ENCODE data around the gene TPST1. TPM values are rescaled to one million over a fixed set of nuclear protein-coding genes. Genes with fewer than 3 reads are reported as not detected.
A peak's percentile ranks its signal among the peaks of the same experiment; 100 is the strongest.

The TPST1 gene
- total RNA-seq, 1 donor from 2014 or later = 36.5 TPM

- peaks cover 3% of the 10 kb centered on the region for H4K20me1 ChIP-seq (ENCODE audit: insufficient read depth, low read length)
- H3K4me2 ChIP-seq (ENCODE audit: low read length) = peak overlapping the region; percentile 49
- FAIRE-seq = no peak
- Mint-ChIP-seq H3K9me3 (ENCODE audit: unreplicated experiment) (peaks cover 5% of the 10 kb centered on the region), H3K4me1 (ENCODE audit: low read depth, unreplicated experiment) (peaks cover 28% of the 10 kb centered on the region), H3K27me3 (ENCODE audit: low read depth, unreplicated experiment) (no peaks in the 10 kb centered on the region), H3K27ac (ENCODE audit: unreplicated experiment) (no peak overlapping the region), H3K36me3 (ENCODE audit: low read depth, unreplicated experiment) (peaks cover 6% of the 10 kb centered on the region), H3K4me3 (ENCODE audit: unreplicated experiment) (no peak overlapping the region)
- TF ChIP-seq EZH2 (IDR thresholded peaks at IDR 0.05; ENCODE audit: insufficient read depth, low read length) (no peak), CTCF (IDR thresholded peaks at IDR 0.05; ENCODE audit: insufficient read depth, low read depth, low read length) (no peak)
- no peak for DNase-seq (ENCODE audit: low read depth)
- no peaks in the 10 kb centered on the region for H3K27me3 ChIP-seq (ENCODE audit: insufficient read depth, low read length)
- H3K79me2 ChIP-seq (ENCODE audit: insufficient read depth, low read length) = peaks cover 5% of the 10 kb centered on the region
- no peak overlapping the region for H3K4me3 ChIP-seq (ENCODE audit: insufficient read depth, low read depth, low read length)
- H3K9ac ChIP-seq (ENCODE audit: low read length) = peak overlapping the region; percentile 51
- H3K9me3 ChIP-seq (ENCODE audit: insufficient read depth, low read depth, low read length) = no peaks in the 10 kb centered on the region
- no peak overlapping the region for H2AFZ ChIP-seq (ENCODE audit: low read depth, low read length)
- no peak overlapping the region for H3K27ac ChIP-seq (ENCODE audit: low read depth, low read length)
- peaks cover 21% of the 10 kb centered on the region for H3K4me1 ChIP-seq (ENCODE audit: insufficient read depth, low read length)
- no peaks in the 10 kb centered on the region for H3K36me3 ChIP-seq (ENCODE audit: insufficient read depth, low read length)
Observed at GRCh38 chr7:66352071-66352470, 146.9 kb downstream of the TPST1 start.

- Histone ChIP-seq H3K4me2 (ENCODE audit: low read length) (no peak overlapping the region), H3K79me2 (ENCODE audit: insufficient read depth, low read length) (peaks cover 5% of the 10 kb centered on the region), H3K4me1 (ENCODE audit: insufficient read depth, low read length) (peaks cover 26% of the 10 kb centered on the region), H3K36me3 (ENCODE audit: insufficient read depth, low read length) (no peaks in the 10 kb centered on the region), H3K9me3 (ENCODE audit: insufficient read depth, low read depth, low read length) (no peaks in the 10 kb centered on the region), H3K27ac (ENCODE audit: low read depth, low read length) (no peak overlapping the region), H2AFZ (ENCODE audit: low read depth, low read length) (no peak overlapping the region), H3K4me3 (ENCODE audit: insufficient read depth, low read depth, low read length) (no peak overlapping the region), H4K20me1 (ENCODE audit: insufficient read depth, low read length) (no peaks in the 10 kb centered on the region), H3K9ac (ENCODE audit: low read length) (no peak overlapping the region), H3K27me3 (ENCODE audit: insufficient read depth, low read length) (no peaks in the 10 kb centered on the region)
- H3K27ac Mint-ChIP-seq (ENCODE audit: unreplicated experiment) = no peak overlapping the region
- FAIRE-seq (no peak), DNase-seq (ENCODE audit: low read depth) (no peak)
- peaks cover 6% of the 10 kb centered on the region for H3K36me3 Mint-ChIP-seq (ENCODE audit: low read depth, unreplicated experiment)
- no peak overlapping the region for H3K4me3 Mint-ChIP-seq (ENCODE audit: unreplicated experiment)
- TF ChIP-seq EZH2 (IDR thresholded peaks at IDR 0.05; ENCODE audit: insufficient read depth, low read length) = no peak
- no peak for TF ChIP-seq CTCF (IDR thresholded peaks at IDR 0.05; ENCODE audit: insufficient read depth, low read depth, low read length)
- H3K27me3 Mint-ChIP-seq (ENCODE audit: low read depth, unreplicated experiment) = no peaks in the 10 kb centered on the region
- peaks cover 27% of the 10 kb centered on the region for H3K4me1 Mint-ChIP-seq (ENCODE audit: low read depth, unreplicated experiment)
- no peaks in the 10 kb centered on the region for H3K9me3 Mint-ChIP-seq (ENCODE audit: unreplicated experiment)
Observed at GRCh38 chr7:66353547-66353946, 148.4 kb downstream of the TPST1 start.

- Histone ChIP-seq H3K4me1 (ENCODE audit: insufficient read depth, low read length) (peaks cover 26% of the 10 kb centered on the region), H3K79me2 (ENCODE audit: insufficient read depth, low read length) (peaks cover 5% of the 10 kb centered on the region), H3K4me2 (ENCODE audit: low read length) (peak overlapping the region; percentile 80), H4K20me1 (ENCODE audit: insufficient read depth, low read length) (no peaks in the 10 kb centered on the region), H3K9ac (ENCODE audit: low read length) (peak overlapping the region; percentile 59), H3K36me3 (ENCODE audit: insufficient read depth, low read length) (no peaks in the 10 kb centered on the region), H3K9me3 (ENCODE audit: insufficient read depth, low read depth, low read length) (no peaks in the 10 kb centered on the region), H3K4me3 (ENCODE audit: insufficient read depth, low read depth, low read length) (no peak overlapping the region), H3K27ac (ENCODE audit: low read depth, low read length) (peak overlapping the region; percentile 82), H3K27me3 (ENCODE audit: insufficient read depth, low read length) (no peaks in the 10 kb centered on the region), H2AFZ (ENCODE audit: low read depth, low read length) (no peak overlapping the region)
- H3K9me3 Mint-ChIP-seq (ENCODE audit: unreplicated experiment) = no peaks in the 10 kb centered on the region
- H3K4me3 Mint-ChIP-seq (ENCODE audit: unreplicated experiment) = no peak overlapping the region
- H3K27ac Mint-ChIP-seq (ENCODE audit: unreplicated experiment) = no peak overlapping the region
- TF ChIP-seq CTCF (IDR thresholded peaks at IDR 0.05; ENCODE audit: insufficient read depth, low read depth, low read length) (no peak), EZH2 (IDR thresholded peaks at IDR 0.05; ENCODE audit: insufficient read depth, low read length) (no peak)
- peaks cover 6% of the 10 kb centered on the region for H3K36me3 Mint-ChIP-seq (ENCODE audit: low read depth, unreplicated experiment)
- FAIRE-seq (no peak), DNase-seq (ENCODE audit: low read depth) (no peak)
- H3K4me1 Mint-ChIP-seq (ENCODE audit: low read depth, unreplicated experiment) = peaks cover 22% of the 10 kb centered on the region
- no peaks in the 10 kb centered on the region for H3K27me3 Mint-ChIP-seq (ENCODE audit: low read depth, unreplicated experiment)
Observed at GRCh38 chr7:66355756-66356155, 150.6 kb downstream of the TPST1 start.

All from astrocyte (in vitro differentiated cells and primary cell).